Measurements from ENCODE around the gene OSTM1.
"Not testable (repeated sequence)": the region's sequence is repeated elsewhere in the genome, so short reads cannot be mapped to it uniquely, and the experiment has no call there.

The OSTM1 gene

GRCh38 chr6:108027056-108027455 is 47.5 kb downstream of the OSTM1 start:
- ATAC-seq (ENCODE audit: low read depth) (no peak), DNase-seq (ENCODE audit: low spot score in 2 of 2) (no peak)
- no peaks in the 10 kb centered on the region for H3K4me1 Mint-ChIP-seq
- H3K36me3 Mint-ChIP-seq: no peaks in the 10 kb centered on the region
- H3K27me3 Mint-ChIP-seq: no peaks in the 10 kb centered on the region
- no peak overlapping the region for H3K4me3 Mint-ChIP-seq
- H3K9me3 Mint-ChIP-seq: no peaks in the 10 kb centered on the region
- no peak overlapping the region for H3K27ac Mint-ChIP-seq

DNA sequence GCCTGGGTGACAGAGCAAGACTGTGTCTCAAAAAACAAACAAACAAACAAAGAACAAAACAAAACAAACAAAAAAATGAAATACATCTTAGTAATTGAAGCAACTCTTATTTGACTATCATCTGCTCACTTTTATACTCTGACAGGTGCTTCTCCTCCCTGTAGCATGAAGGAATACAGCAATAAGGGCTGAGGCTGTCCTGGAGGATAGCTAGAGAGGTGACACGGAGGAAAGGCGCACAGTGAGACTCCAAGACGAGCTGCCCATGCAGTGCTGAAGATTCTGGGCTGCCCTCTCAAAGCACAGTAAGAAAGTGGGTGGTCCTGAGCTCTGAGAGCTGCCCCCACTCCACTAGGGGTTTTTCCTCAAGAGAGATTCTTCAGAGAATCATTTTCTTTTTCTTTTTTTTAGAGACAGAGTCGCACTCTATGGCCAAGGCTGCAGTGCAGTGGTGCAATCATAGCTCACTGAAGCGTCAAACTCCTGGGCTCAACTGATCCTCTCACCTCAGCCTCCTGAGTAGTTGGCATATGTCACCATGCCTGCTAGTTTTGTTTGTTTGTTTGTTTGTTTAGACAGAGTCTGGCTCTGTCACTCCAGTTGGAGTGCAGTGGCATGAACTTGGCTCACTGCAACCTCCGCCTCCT is 50.0 kb downstream of the OSTM1 start:
- Mint-ChIP-seq H3K4me1 (no peaks in the 10 kb centered on the region), H3K36me3 (no peaks in the 10 kb centered on the region)

DNA sequence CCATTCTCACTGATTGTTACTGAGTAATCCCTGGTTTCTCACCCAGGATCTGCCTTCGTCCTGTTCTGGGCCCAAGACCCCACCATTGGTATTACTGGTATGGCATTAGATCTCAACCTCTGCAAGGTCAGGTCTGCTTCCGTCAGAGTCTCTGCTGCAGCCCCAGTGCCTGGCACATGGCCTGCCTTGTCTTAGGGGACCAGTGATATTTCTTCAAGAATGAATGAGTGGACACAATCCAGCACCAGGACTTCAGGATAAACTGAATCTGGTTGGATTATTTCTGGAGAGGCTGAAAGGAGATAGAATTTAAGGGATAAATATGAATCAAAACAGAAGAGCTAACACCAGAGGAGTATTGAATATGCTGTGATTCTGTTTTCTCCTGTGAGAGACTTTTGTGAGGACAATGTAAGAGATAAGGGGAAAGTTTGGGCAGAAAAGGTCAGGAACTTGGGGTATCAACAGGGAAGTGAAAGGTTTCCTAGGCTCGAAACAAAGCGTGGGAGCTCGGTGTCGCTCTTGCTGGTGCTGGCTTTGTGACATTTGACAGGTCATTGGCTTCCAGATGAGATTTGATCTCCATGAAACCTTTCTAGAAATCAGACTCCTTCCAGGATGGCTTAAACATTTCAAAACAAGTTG is 53.9 kb downstream of the OSTM1 start:
- ATAC-seq (ENCODE audit: low read depth): no peak
- H3K36me3 Mint-ChIP-seq: peaks cover 4% of the 10 kb centered on the region
- H3K4me3 Mint-ChIP-seq: no peak overlapping the region
- H3K27ac Mint-ChIP-seq: no peak overlapping the region
- H3K4me1 Mint-ChIP-seq: no peaks in the 10 kb centered on the region
- peaks cover 3% of the 10 kb centered on the region for H3K27me3 Mint-ChIP-seq
- peaks cover 6% of the 10 kb centered on the region for H3K9me3 Mint-ChIP-seq
- DNase-seq (ENCODE audit: low spot score in 2 of 2): no peak

More for the DNA sequence above, 50.0 kb downstream of the OSTM1 start:
- ATAC-seq (ENCODE audit: low read depth): no peak
- no peak for DNase-seq (ENCODE audit: low spot score in 2 of 2)
- no peak overlapping the region for H3K27ac Mint-ChIP-seq
- H3K27me3 Mint-ChIP-seq: no peaks in the 10 kb centered on the region
- H3K9me3 Mint-ChIP-seq: no peaks in the 10 kb centered on the region
- H3K4me3 Mint-ChIP-seq: no peak overlapping the region

GRCh38 chr6:108016283-108016682 is 58.3 kb downstream of the OSTM1 start:
- not testable (repeated sequence) for ATAC-seq (ENCODE audit: low read depth); H3K27ac Mint-ChIP-seq; DNase-seq (ENCODE audit: low spot score in 2 of 2); H3K4me3 Mint-ChIP-seq; H3K4me1 Mint-ChIP-seq; H3K9me3 Mint-ChIP-seq; H3K27me3 Mint-ChIP-seq
- H3K36me3 Mint-ChIP-seq: peaks cover 11% of the 10 kb centered on the region

DNA sequence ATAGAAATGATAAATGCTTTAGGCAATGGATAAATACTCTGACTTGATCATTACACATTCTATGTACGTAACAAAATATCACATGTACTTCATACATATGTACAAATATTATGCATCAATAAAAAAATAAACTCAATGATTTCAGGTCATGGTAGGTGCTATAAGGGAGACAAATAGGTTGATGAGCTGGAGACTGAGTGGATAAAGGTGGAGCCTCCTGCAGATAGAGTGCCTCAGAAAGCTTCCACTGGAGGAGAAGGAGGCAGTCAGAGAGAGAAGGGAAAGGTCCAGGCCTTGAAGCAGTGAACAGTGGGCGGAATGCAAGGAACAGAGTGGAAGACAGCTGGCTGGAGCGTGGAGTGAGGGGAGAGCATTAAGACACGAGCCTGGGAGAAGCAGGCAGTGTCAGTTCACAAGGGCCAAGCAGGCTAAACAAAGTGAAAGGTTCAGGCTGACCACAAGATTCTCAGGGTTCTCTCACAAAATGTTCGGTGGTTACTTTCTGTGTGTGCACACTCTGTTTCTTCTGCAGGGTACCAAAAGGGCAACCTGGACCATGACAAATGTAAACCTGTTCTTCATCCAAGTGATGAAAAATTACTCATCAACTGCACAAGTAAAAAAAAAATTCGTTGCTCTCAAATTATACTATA is 60.6 kb downstream of the OSTM1 start:
- Mint-ChIP-seq H3K4me1 (no peaks in the 10 kb centered on the region), H3K36me3 (peaks cover 20% of the 10 kb centered on the region), H3K27ac (no peak overlapping the region), H3K9me3 (peaks cover 15% of the 10 kb centered on the region), H3K4me3 (no peak overlapping the region), H3K27me3 (peaks cover 3% of the 10 kb centered on the region)
- DNase-seq (ENCODE audit: low spot score in 2 of 2): no peak
- ATAC-seq (ENCODE audit: low read depth): no peak

DNA sequence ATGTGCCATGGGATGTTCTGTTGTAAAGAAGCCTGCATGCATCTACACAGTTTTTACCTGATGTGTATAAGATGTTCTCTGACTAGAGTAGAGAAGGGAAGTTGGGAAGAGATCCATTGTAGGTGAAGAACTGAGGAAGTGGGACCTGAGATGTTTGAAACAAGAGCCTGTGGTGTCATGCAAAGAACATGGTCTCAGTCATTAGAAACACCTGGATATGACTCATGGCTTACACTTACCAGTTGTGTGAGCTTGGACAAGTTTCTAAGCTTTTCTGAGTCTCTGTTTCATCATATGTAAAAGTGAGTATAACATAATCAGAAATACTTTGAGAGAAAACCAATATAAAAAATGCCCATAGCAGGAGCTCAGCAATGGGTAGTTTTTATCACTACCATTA is 64.6 kb downstream of the OSTM1 start:
- no peaks in the 10 kb centered on the region for H3K4me1 Mint-ChIP-seq
- peaks cover 17% of the 10 kb centered on the region for H3K36me3 Mint-ChIP-seq
- DNase-seq (ENCODE audit: low spot score in 2 of 2) (no peak), ATAC-seq (ENCODE audit: low read depth) (no peak)
- H3K27me3 Mint-ChIP-seq: no peaks in the 10 kb centered on the region
- H3K4me3 Mint-ChIP-seq: no peak overlapping the region
- H3K9me3 Mint-ChIP-seq: peaks cover 9% of the 10 kb centered on the region
- H3K27ac Mint-ChIP-seq: no peak overlapping the region

- not testable (repeated sequence) for H3K27me3 Mint-ChIP-seq; ATAC-seq (ENCODE audit: low read depth); H3K9me3 Mint-ChIP-seq; DNase-seq (ENCODE audit: low spot score in 2 of 2); H3K4me1 Mint-ChIP-seq; H3K4me3 Mint-ChIP-seq; H3K27ac Mint-ChIP-seq
- peaks cover 14% of the 10 kb centered on the region for H3K36me3 Mint-ChIP-seq
Observed at GRCh38 chr6:108009258-108009657, 65.3 kb downstream of the OSTM1 start.

GRCh38 chr6:108008363-108008762 is 66.2 kb downstream of the OSTM1 start:
- DNase-seq (ENCODE audit: low spot score in 2 of 2): no peak
- Mint-ChIP-seq H3K4me3 (no peak overlapping the region), H3K4me1 (no peaks in the 10 kb centered on the region), H3K27me3 (no peaks in the 10 kb centered on the region), H3K27ac (no peak overlapping the region), H3K9me3 (peaks cover 6% of the 10 kb centered on the region), H3K36me3 (peaks cover 11% of the 10 kb centered on the region)
- ATAC-seq (ENCODE audit: low read depth): no peak

DNA sequence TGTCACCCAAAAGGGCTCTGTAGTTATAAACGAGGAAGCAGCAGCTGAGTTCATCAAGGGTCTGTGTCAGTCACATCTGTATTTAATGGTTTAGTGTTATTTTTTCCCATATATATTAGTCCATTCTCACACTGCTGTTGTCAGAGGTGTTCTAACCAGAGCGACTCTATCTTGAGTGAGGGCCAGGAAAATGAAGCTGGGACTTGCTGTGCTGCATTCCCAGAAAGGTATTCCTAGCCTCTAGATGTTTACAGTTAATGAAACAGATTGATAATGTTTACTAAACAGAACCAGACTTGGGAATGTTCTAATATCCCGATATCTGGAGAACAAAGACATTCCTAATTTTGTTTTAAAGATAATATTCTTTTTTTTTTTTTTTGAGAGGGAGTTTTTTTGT is 68.6 kb downstream of the OSTM1 start:
- peaks cover 6% of the 10 kb centered on the region for H3K9me3 Mint-ChIP-seq
- no peaks in the 10 kb centered on the region for H3K4me1 Mint-ChIP-seq
- no peak overlapping the region for H3K4me3 Mint-ChIP-seq
- DNase-seq (ENCODE audit: low spot score in 2 of 2) (no peak), ATAC-seq (ENCODE audit: low read depth) (no peak)
- no peak overlapping the region for H3K27ac Mint-ChIP-seq
- H3K36me3 Mint-ChIP-seq: peaks cover 11% of the 10 kb centered on the region
- H3K27me3 Mint-ChIP-seq: no peaks in the 10 kb centered on the region

DNA sequence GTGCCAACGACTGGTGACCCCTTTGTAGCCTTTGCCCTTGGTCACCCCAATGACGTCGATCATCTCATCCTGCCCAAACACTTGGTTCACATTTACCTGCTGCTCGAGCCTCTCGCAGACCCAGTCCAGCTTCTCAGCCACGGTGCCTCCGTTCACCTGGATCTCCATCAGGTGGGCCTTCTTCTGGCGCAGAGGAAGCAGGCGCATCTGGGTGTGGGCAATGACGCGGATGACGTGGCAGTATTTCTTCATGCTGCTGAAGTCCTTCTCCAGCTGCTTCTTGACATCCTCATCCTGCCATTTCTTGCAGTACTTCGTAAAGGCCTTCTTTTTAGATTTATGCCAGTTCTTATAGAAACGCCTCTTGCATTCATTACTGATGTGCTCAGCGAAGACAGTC is 69.7 kb downstream of the OSTM1 start:
- no peak overlapping the region for H3K27ac Mint-ChIP-seq
- H3K27me3 Mint-ChIP-seq: peaks cover under 1% of the 10 kb centered on the region
- peaks cover 11% of the 10 kb centered on the region for H3K36me3 Mint-ChIP-seq
- peaks cover 6% of the 10 kb centered on the region for H3K9me3 Mint-ChIP-seq
- H3K4me3 Mint-ChIP-seq: no peak overlapping the region
- H3K4me1 Mint-ChIP-seq: no peaks in the 10 kb centered on the region
- no peak for DNase-seq (ENCODE audit: low spot score in 2 of 2)
- no peak for ATAC-seq (ENCODE audit: low read depth)

DNA sequence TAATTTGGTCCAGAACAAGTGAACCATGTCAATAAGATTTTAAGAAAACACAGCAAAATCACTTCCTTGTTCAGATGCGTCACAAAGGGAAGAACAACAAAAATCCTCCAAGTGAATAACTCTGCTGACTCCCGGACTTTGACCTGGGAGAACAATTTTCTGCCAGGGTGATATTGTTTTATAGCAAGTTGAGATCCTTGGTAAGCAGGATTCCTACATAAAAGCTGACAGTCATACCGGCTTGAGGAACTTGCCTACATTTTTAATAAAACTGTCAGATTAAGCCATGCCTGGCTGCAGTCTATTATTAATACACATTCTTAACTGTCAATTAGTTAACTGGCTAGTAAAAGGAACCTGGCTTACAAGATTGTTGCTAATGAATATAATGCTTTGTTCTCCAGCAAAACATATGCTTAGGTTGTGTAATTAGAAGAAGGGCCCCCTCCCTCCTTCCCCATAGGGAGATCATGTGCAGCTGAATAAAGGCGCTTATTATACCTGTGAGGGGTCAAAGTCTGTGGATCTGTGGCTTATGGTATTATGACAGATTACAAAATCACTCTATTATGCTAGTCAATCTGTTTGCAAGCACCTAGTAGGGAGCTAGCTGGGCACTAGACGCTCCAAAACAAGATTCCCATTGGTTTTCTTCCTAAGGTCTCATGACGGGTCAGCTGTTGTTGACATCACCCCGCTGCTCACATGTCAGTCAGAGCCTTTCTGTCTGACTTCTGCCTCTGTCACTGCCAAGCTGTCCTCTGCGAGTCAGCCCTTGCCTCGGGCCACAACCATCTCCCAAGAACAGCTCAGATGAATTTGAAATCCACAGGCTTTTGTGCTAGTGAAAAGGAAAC is 71.9 kb downstream of the OSTM1 start:
- H3K4me3 Mint-ChIP-seq: no peak overlapping the region
- peaks cover 2% of the 10 kb centered on the region for H3K27me3 Mint-ChIP-seq
- H3K9me3 Mint-ChIP-seq: no peaks in the 10 kb centered on the region
- no peaks in the 10 kb centered on the region for H3K4me1 Mint-ChIP-seq
- DNase-seq (ENCODE audit: low spot score in 2 of 2) (no peak), ATAC-seq (ENCODE audit: low read depth) (no peak)
- no peak overlapping the region for H3K27ac Mint-ChIP-seq
- H3K36me3 Mint-ChIP-seq: no peaks in the 10 kb centered on the region

- H3K4me3 Mint-ChIP-seq: no peak overlapping the region
- H3K27me3 Mint-ChIP-seq: peaks cover 2% of the 10 kb centered on the region
- no peak overlapping the region for H3K27ac Mint-ChIP-seq
- H3K4me1 Mint-ChIP-seq: no peaks in the 10 kb centered on the region
- no peaks in the 10 kb centered on the region for H3K36me3 Mint-ChIP-seq
- no peaks in the 10 kb centered on the region for H3K9me3 Mint-ChIP-seq
- no peak for DNase-seq (ENCODE audit: low spot score in 2 of 2)
- no peak for ATAC-seq (ENCODE audit: low read depth)
Observed at GRCh38 chr6:108001696-108002231, 72.8 kb downstream of the OSTM1 start.

GRCh38 chr6:108000259-108000658 is 74.3 kb downstream of the OSTM1 start:
- H3K4me3 Mint-ChIP-seq; H3K27me3 Mint-ChIP-seq; DNase-seq (ENCODE audit: low spot score in 2 of 2); H3K27ac Mint-ChIP-seq; H3K4me1 Mint-ChIP-seq; H3K36me3 Mint-ChIP-seq; ATAC-seq (ENCODE audit: low read depth); H3K9me3 Mint-ChIP-seq: not testable (repeated sequence)

- no peak overlapping the region for H3K27ac Mint-ChIP-seq
- no peaks in the 10 kb centered on the region for H3K36me3 Mint-ChIP-seq
- ATAC-seq (ENCODE audit: low read depth) (no peak), DNase-seq (ENCODE audit: low spot score in 2 of 2) (no peak)
- no peak overlapping the region for H3K4me3 Mint-ChIP-seq
- H3K9me3 Mint-ChIP-seq: no peaks in the 10 kb centered on the region
- H3K4me1 Mint-ChIP-seq: no peaks in the 10 kb centered on the region
- peaks cover 2% of the 10 kb centered on the region for H3K27me3 Mint-ChIP-seq
Observed at GRCh38 chr6:107999341-107999740, 75.2 kb downstream of the OSTM1 start.

Measured in memory B cell (primary cell).